Ovary (tissue), 3 donors: ENCODE data around the gene GTPBP2.

Experiments used
- EP300 ChIP-seq: sonication (generic); formaldehyde crosslinking; IDR thresholded peaks from one replicate; pipeline ENCODE4 v1.6.1; 2017; ENCODE audit warnings: antibody characterized with exemption
- POLR2A ChIP-seq: fragments of 450-650 bp; IDR thresholded peaks from one replicate; pipeline ENCODE4 v1.6.1; 2017; ENCODE audit warnings: antibody characterized with exemption, mild to moderate bottlenecking, moderate library complexity
- TF ChIP-seq, protein P1 (sequence below), 3 donors: fragments of 450-650 bp in 2 of 3; fragments of 200-600 bp in 1 of 3; IDR thresholded peaks; one replicate each; pipeline versions ENCODE4 v1.5.1 to v1.8.0; 2016 to 2022; ENCODE audit warnings: antibody characterized with exemption in 3 of 3, mild to moderate bottlenecking in 1 of 3
- donor health status: DM: no; HTN: no; CAD: no.

DNA sequence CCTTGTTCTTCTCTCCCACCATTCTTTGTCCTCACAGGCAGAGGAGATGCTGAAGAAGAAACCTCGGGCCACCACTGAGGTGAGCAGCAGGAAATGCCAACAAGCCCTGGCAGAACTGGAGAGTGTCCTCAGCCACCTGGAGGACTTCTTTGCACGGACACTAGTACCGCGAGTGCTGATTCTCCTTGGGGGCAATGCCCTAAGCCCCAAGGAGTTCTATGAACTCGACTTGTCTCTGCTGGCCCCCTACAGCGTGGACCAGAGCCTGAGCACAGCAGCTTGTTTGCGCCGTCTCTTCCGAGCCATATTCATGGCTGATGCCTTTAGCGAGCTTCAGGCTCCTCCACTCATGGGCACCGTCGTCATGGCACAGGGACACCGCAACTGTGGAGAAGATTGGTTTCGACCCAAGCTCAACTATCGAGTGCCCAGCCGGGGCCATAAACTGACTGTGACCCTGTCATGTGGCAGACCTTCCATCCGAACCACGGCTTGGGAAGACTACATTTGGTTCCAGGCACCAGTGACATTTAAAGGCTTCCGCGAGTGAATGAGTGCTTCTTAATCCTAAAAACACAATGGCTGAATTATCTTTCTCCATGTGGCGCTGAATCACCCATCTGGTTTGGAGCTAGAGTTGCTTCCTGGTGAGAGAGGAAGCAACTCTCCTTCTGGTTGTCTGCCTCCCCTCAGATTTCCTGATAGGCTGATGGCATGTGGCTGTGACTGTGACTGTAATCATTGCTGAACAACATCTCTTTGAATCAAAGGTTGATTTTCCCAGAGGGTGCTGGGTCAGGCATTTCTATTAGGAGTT, 11.1 kb upstream of the GTPBP2 start:
- TF ChIP-seq, protein P1, sequence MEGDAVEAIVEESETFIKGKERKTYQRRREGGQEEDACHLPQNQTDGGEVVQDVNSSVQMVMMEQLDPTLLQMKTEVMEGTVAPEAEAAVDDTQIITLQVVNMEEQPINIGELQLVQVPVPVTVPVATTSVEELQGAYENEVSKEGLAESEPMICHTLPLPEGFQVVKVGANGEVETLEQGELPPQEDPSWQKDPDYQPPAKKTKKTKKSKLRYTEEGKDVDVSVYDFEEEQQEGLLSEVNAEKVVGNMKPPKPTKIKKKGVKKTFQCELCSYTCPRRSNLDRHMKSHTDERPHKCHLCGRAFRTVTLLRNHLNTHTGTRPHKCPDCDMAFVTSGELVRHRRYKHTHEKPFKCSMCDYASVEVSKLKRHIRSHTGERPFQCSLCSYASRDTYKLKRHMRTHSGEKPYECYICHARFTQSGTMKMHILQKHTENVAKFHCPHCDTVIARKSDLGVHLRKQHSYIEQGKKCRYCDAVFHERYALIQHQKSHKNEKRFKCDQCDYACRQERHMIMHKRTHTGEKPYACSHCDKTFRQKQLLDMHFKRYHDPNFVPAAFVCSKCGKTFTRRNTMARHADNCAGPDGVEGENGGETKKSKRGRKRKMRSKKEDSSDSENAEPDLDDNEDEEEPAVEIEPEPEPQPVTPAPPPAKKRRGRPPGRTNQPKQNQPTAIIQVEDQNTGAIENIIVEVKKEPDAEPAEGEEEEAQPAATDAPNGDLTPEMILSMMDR (IDR thresholded peaks at IDR 0.05): no peak
- TF ChIP-seq POLR2A (no peak), EP300 (no peak)
